Mucosa of descending colon (tissue), 3 donors: Measurements from ENCODE around the gene PERM1. TPM values are rescaled to one million over a fixed set of nuclear protein-coding genes. Genes with fewer than 3 reads are reported as not detected.
A peak's percentile ranks its signal among the peaks of the same experiment; 100 is the strongest.
"Not testable (repeated sequence)": the region's sequence is repeated elsewhere in the genome, so short reads cannot be mapped to it uniquely, and the experiment has no call there.

Experiments
- ATAC-seq: fragments of 200-7000 bp; cut with Tn5 transposase; one replicate; pipeline ENCODE4 v1.9.1; 2020; ENCODE audit warnings: mild to moderate bottlenecking, moderate library complexity
- DNase-seq, 3 donors: peaks; one replicate each; pipeline ENCODE4 v3.0.0-alpha.2; 2020
- H3K36me3 ChIP-seq: fragments of 200-600 bp; one replicate; pipeline ENCODE4 v1.8.0; 2021; ENCODE audit warnings: low read depth, mild to moderate bottlenecking
- H3K4me1 ChIP-seq: fragments of 200-600 bp; one replicate; pipeline ENCODE4 v1.8.0; 2021; ENCODE audit warnings: low read depth, mild to moderate bottlenecking
- H3K4me3 ChIP-seq: fragments of 200-600 bp; one replicate; pipeline ENCODE4 v1.8.0; 2021; ENCODE audit warnings: mild to moderate bottlenecking
- H3K9me3 ChIP-seq: fragments of 200-600 bp; one replicate; pipeline ENCODE4 v1.8.0; 2021; ENCODE audit warnings: mild to moderate bottlenecking
- intact Hi-C, 2 donors: fragments of 100-400 bp; cut with DNase I in 1 of 2; cut with micrococcal nuclease in 1 of 2; formaldehyde crosslinking; loops; one replicate each; pipeline versions ENCODE4 v1.11.0 to v1.11.1; 2022; cut with DNase I, micrococcal nuclease
- total RNA-seq, 3 donors: library from RNA; stranded (reverse); fragmentation: NEBNext Ultra II Directional in 2 of 3; extraction: Animal tissue kit (Norgen Biotek cat#: 25700) in 2 of 3; gene quantifications; one replicate each; pipeline versions ENCODE4 v1.2.1 to v1.2.4, GENCODE V29; 2021 to 2023
- TF ChIP-seq, protein P1 (sequence below): fragments of 200-600 bp; IDR thresholded peaks from one replicate; pipeline ENCODE4 v1.8.0; 2022; ENCODE audit warnings: antibody characterized with exemption, mild to moderate bottlenecking
- donor health status: DM: no; HTN: no; CAD: no; lungs with moderate emphysema.
- donor health status: DM: no; HTN: no; CAD: no.
- donor health status: DM: no; HTN: yes; CAD: no.

The PERM1 gene
- total RNA-seq, 3 donors from 2014 or later, result 0.24 TPM; not detected in 2

DNA sequence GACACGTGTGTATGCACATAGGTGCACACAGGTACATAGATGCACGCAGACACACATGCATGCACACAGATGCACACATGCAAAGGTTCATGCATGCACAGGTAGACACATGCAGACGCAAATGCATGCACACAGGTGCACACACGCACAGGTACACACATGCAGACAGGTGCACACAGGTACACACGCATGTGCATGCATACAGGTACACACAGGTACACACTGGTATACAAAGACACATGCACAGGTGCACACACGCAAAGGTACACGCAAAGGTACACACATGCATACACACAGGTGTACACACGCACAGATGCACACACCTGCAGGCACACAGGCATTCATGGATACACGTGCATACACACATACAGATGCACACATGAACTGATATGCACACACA lies 31.6 kb downstream of the PERM1 start:
- no peaks in the 10 kb centered on the region for H3K9me3 ChIP-seq
- intact Hi-C loops, result no loop called here
- H3K4me3 ChIP-seq, result no peak overlapping the region
- TF ChIP-seq, protein P1, sequence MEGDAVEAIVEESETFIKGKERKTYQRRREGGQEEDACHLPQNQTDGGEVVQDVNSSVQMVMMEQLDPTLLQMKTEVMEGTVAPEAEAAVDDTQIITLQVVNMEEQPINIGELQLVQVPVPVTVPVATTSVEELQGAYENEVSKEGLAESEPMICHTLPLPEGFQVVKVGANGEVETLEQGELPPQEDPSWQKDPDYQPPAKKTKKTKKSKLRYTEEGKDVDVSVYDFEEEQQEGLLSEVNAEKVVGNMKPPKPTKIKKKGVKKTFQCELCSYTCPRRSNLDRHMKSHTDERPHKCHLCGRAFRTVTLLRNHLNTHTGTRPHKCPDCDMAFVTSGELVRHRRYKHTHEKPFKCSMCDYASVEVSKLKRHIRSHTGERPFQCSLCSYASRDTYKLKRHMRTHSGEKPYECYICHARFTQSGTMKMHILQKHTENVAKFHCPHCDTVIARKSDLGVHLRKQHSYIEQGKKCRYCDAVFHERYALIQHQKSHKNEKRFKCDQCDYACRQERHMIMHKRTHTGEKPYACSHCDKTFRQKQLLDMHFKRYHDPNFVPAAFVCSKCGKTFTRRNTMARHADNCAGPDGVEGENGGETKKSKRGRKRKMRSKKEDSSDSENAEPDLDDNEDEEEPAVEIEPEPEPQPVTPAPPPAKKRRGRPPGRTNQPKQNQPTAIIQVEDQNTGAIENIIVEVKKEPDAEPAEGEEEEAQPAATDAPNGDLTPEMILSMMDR, result no peak
- peaks cover 5% of the 10 kb centered on the region for H3K36me3 ChIP-seq
- DNase-seq, result no peak
- no peak for ATAC-seq
- H3K4me1 ChIP-seq, result no peaks in the 10 kb centered on the region

DNA sequence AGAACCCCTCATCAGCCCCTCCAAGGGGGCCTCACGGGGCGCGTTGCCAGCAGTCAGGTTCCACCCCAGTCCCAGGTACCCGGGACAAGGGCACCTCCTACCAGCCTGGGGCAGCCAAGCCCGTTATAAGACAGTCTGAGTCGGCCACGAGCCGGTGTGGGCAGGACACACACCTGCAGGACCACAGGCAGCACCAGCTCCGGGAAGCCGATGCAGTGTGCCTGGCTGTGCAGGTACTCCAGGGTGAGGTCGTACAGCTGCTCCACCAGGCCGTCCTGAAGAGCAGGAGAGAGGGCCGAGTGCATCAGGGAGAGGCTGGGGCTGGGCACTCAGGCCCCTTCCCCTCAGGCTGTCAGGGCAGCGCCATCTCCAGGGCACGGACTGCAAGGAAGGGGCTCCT lies 33.9 kb downstream of the PERM1 start:
- no peak overlapping the region for H3K4me3 ChIP-seq
- TF ChIP-seq, protein P1, result no peak
- peaks cover 5% of the 10 kb centered on the region for H3K4me1 ChIP-seq
- intact Hi-C loops, result no loop called here
- H3K9me3 ChIP-seq, result no peaks in the 10 kb centered on the region
- DNase-seq (no peak), ATAC-seq (no peak)
- H3K36me3 ChIP-seq, result peaks cover 5% of the 10 kb centered on the region

DNA sequence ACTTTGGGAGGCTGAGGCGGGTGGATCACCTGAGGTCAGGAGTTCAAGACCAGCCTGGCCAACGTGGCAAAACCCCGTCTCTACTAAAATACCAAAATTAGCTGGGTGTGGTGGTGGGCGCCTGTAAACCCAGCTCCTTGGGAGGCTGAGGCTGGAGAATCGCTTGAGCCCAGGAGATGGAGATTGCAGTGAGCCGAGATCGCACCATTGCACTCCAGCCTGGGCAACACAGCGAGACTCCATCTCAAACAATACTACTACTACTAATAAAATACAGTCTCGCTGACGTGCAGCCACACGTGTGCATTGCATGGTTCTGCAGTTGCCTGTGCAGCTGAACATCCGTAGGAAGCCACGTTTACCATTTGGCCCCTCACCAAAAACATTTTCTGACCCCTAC lies 35.1 kb downstream of the PERM1 start:
- ATAC-seq, H3K9me3 ChIP-seq, H3K4me3 ChIP-seq, DNase-seq, H3K36me3 ChIP-seq, intact Hi-C loops: not testable (repeated sequence)
- peaks cover 16% of the 10 kb centered on the region for H3K4me1 ChIP-seq

DNA sequence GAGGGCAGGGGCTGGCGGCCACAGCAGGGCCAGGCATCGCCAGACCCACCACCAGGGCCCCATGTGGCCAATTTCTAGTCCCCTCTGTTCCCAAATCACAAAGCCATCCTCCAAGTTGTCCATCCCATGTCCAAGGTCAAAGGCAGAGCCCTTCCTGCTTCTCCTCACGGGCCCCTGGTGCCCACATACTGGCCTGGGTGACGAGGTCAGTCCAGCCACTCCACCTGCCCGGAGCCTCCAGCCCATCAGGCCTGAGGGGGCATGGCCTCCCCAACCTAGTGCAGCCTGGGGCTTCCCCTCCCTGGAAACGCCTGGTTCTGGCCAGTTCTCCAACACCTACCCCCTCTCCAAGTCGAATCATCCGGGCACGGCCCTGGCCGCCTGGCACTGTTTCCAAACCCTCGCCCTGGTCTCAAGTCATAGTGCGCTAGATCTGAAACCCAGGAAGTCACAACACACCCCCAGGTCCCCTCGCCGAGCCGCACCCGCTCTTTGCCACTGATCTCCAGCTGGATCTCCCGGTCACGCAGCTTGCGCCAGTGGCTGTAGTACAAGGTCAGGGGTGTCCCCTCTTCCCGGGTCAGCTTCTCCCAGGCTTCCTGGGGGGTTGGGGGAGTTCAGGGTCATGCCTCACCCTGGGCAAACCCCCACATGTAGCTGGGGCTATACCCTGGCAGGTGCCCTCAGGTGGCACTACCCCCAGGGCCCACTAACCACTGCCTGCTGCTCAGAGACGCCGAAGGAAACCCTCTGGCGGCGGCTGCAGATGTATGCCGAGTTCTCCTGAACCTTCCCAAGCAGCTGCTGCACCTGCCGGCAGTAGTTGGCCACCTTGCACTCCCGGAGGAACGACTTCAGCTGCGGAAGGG lies 36.0 kb downstream of the PERM1 start:
- Histone ChIP-seq H3K4me3 (no peak overlapping the region), H3K36me3 (peaks cover 5% of the 10 kb centered on the region), H3K4me1 (peaks cover 25% of the 10 kb centered on the region), H3K9me3 (no peaks in the 10 kb centered on the region)
- intact Hi-C loops, result no loop called here
- DNase-seq, result no peak
- TF ChIP-seq, protein P1, result no peak
- ATAC-seq, result no peak

DNA sequence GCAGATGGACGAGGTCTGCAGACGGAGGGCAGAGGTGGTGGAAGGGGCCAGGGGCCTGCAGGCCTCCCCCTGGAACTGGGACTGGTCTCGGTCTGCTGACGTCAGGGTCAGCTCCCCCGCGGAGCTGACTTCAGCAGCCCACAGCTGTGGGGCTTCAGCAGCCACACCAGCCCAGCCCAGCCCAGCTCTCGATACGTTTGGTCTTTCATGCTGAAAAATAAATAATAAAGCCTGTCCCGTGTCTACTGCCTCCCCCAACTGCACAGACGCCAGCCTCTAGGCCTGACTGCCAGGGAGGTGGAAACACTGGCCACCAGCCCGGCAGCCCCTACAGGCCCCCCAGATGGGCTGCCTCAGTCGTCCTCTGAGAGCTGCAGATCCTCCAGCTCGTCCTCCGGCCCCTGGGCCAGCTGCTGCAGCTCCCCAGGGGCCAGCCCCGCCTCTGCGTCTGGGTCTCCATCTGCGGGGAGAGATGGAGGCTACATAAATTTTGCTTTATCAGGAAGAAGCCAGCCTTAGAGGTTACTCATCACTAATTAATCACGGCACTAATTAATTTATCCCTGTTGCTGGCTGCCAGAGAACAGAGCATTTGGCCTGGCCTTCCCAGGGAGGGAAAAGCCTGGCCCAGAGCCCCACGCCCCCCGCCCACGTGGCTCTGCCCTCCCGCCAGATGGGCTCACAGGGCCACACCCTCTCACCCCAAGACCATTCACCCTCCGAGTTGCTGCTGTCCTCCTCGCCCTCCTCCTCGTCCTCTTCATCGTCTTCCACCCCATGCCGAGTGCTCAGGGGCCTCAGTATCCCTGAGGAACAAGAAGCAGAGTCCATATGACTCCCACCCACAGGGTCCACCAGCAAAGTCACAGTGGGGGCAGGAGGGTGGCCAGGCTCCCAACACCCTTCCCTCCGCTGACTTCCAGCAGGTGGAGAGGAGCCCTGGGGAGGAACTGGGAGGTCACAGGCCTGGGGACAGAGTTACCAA lies 37.3 kb downstream of the PERM1 start:
- intact Hi-C loops, result no loop called here
- DNase-seq (no peak), ATAC-seq (peak; percentile 1)
- H3K36me3 ChIP-seq, result peaks cover 5% of the 10 kb centered on the region
- TF ChIP-seq, protein P1, result no peak
- no peak overlapping the region for H3K4me3 ChIP-seq
- H3K9me3 ChIP-seq, result no peaks in the 10 kb centered on the region
- H3K4me1 ChIP-seq, result peaks cover 36% of the 10 kb centered on the region
